Measurements from ENCODE around the gene NRP2.

NRP2 gene

GRCh38 chr2:205781244-205781931, 99.1 kb downstream of the NRP2 start:
- DNase-seq = no peak

- no peak for DNase-seq
These were observed 100.6 kb downstream of the NRP2 start for GRCh38 chr2:205782941-205783340.

- DNase-seq = no peak
These were observed 101.7 kb downstream of the NRP2 start for GRCh38 chr2:205783872-205784499.

- DNase-seq = no peak
These were observed 103.4 kb downstream of the NRP2 start for GRCh38 chr2:205785507-205786260.

GRCh38 chr2:205786976-205787375, 104.7 kb downstream of the NRP2 start:
- DNase-seq = no peak

GRCh38 chr2:205787761-205788160, 105.5 kb downstream of the NRP2 start:
- DNase-seq = no peak

GRCh38 chr2:205789906-205790305, 107.6 kb downstream of the NRP2 start:
- no peak for DNase-seq

GRCh38 chr2:205792908-205793307, 110.6 kb downstream of the NRP2 start:
- no peak for DNase-seq

GRCh38 chr2:205796805-205797313, 114.6 kb downstream of the NRP2 start:
- DNase-seq = no peak

- DNase-seq = no peak
These were observed 115.6 kb downstream of the NRP2 start for GRCh38 chr2:205797866-205798265.

- no peak for DNase-seq
These were observed 117.9 kb downstream of the NRP2 start for GRCh38 chr2:205800224-205800623.

GRCh38 chr2:205800773-205801172, 118.5 kb downstream of the NRP2 start:
- no peak for DNase-seq

GRCh38 chr2:205802065-205802464, 119.8 kb downstream of the NRP2 start:
- no peak for DNase-seq

GRCh38 chr2:205802941-205803340, 120.6 kb downstream of the NRP2 start:
- no peak for DNase-seq

- DNase-seq = no peak
These were observed 121.2 kb downstream of the NRP2 start for GRCh38 chr2:205803500-205803899.

- DNase-seq = no peak
These were observed 122.8 kb downstream of the NRP2 start for GRCh38 chr2:205805136-205805535.

- no peak for DNase-seq
These were observed 124.0 kb downstream of the NRP2 start for GRCh38 chr2:205806143-205806905.

- no peak for DNase-seq
These were observed 124.9 kb downstream of the NRP2 start for GRCh38 chr2:205807229-205807628.

GRCh38 chr2:205807758-205808157, 125.5 kb downstream of the NRP2 start:
- DNase-seq = no peak

GRCh38 chr2:205808486-205809121, 126.3 kb downstream of the NRP2 start:
- no peak for DNase-seq

GRCh38 chr2:205811387-205811786, 129.1 kb downstream of the NRP2 start:
- DNase-seq = no peak

GRCh38 chr2:205814039-205814364, 131.7 kb downstream of the NRP2 start:
- no peak for DNase-seq

GRCh38 chr2:205815673-205816072, 133.4 kb downstream of the NRP2 start:
- no peak for DNase-seq

Data from effector CD4-positive, alpha-beta T cell (primary cell).